ENCODE data around the gene FCGR3A. TPM values are rescaled to one million over a fixed set of nuclear protein-coding genes. Genes with fewer than 3 reads are reported as not detected.
"Not testable (repeated sequence)": the region's sequence is repeated elsewhere in the genome, so short reads cannot be mapped to it uniquely, and the experiment has no call there.

The FCGR3A gene
- total and polyA plus RNA-seq, 7 donors, result 1.8 to 11.4 (median 4.7) TPM

GRCh38 chr1:161556990-161557389 is 7.4 kb upstream of the FCGR3A start:
- H3K9me3 ChIP-seq; H3K36me3 ChIP-seq (ENCODE audit: insufficient read depth in 1 of 2, low read depth in 1 of 2); H3K4me3 ChIP-seq; H3K27ac ChIP-seq; H3K27me3 ChIP-seq (ENCODE audit: insufficient read depth in 3 of 3, low read length in 2 of 3); H3K4me1 ChIP-seq; intact Hi-C loops (cut with DNase I); ATAC-seq; DNase-seq: not testable (repeated sequence)
- 80 to 94% (median 83%) methylated on average over 1 to 2 of the region's 2 CpGs for WGBS, 3 donors

- H3K27me3 ChIP-seq (ENCODE audit: insufficient read depth in 3 of 3, low read length in 2 of 3); H3K4me3 ChIP-seq; H3K36me3 ChIP-seq (ENCODE audit: insufficient read depth in 1 of 2, low read depth in 1 of 2); H3K27ac ChIP-seq; H3K4me1 ChIP-seq; DNase-seq; H3K9me3 ChIP-seq; ATAC-seq; intact Hi-C loops (cut with DNase I): not testable (repeated sequence)
- 69 to 76% (median 76%) methylated on average over 3 of the region's 3 CpGs for WGBS, 3 donors
Observed at GRCh38 chr1:161556143-161556542, 6.5 kb upstream of the FCGR3A start.

- ATAC-seq, result peak in 1 of 4 donors; percentile 36
- H3K9me3 ChIP-seq; H3K4me1 ChIP-seq; H3K4me3 ChIP-seq; H3K27ac ChIP-seq; DNase-seq; H3K36me3 ChIP-seq (ENCODE audit: insufficient read depth in 1 of 2, low read depth in 1 of 2); intact Hi-C loops (cut with DNase I); H3K27me3 ChIP-seq (ENCODE audit: insufficient read depth in 3 of 3, low read length in 2 of 3): not testable (repeated sequence)
- 45 to 55% (median 46%) methylated on average over 1 of the region's 1 CpG for whole genome bisulfite sequencing, 3 donors
Observed at GRCh38 chr1:161554815-161555417, 5.3 kb upstream of the FCGR3A start.

- 87 to 93% (median 89%) methylated on average over 3 of the region's 3 CpGs for WGBS, 3 donors
- H3K27me3 ChIP-seq (ENCODE audit: insufficient read depth in 3 of 3, low read length in 2 of 3); H3K4me1 ChIP-seq; ATAC-seq; H3K4me3 ChIP-seq; H3K36me3 ChIP-seq (ENCODE audit: insufficient read depth in 1 of 2, low read depth in 1 of 2); DNase-seq; H3K27ac ChIP-seq; H3K9me3 ChIP-seq; intact Hi-C loops (cut with DNase I): not testable (repeated sequence)
Observed at GRCh38 chr1:161554340-161554739, 4.7 kb upstream of the FCGR3A start.

- ATAC-seq; DNase-seq; H3K9me3 ChIP-seq; H3K27ac ChIP-seq; intact Hi-C loops (cut with DNase I); H3K4me3 ChIP-seq; H3K4me1 ChIP-seq; H3K27me3 ChIP-seq (ENCODE audit: insufficient read depth in 3 of 3, low read length in 2 of 3); H3K36me3 ChIP-seq (ENCODE audit: insufficient read depth in 1 of 2, low read depth in 1 of 2): not testable (repeated sequence)
- whole genome bisulfite sequencing, 3 donors, result 74 to 90% (median 79%) methylated on average over 1 of the region's 2 CpGs
Observed at GRCh38 chr1:161553631-161554030, 4.0 kb upstream of the FCGR3A start.

GRCh38 chr1:161550942-161551341 is 1.3 kb upstream of the FCGR3A start:
- H3K4me1 ChIP-seq; DNase-seq; H3K4me3 ChIP-seq; H3K27ac ChIP-seq; H3K27me3 ChIP-seq (ENCODE audit: insufficient read depth in 3 of 3, low read length in 2 of 3); ATAC-seq; H3K36me3 ChIP-seq (ENCODE audit: insufficient read depth in 1 of 2, low read depth in 1 of 2); intact Hi-C loops (cut with DNase I); H3K9me3 ChIP-seq: not testable (repeated sequence)
- WGBS, 3 donors, result 76 to 81% (median 79%) methylated on average over 5 of the region's 5 CpGs

GRCh38 chr1:161548749-161549406 is 740 bp downstream of the FCGR3A start:
- 79 to 88% (median 81%) methylated on average over 1 of the region's 2 CpGs for WGBS, 3 donors
- intact Hi-C loops (cut with DNase I); ATAC-seq; H3K9me3 ChIP-seq; H3K36me3 ChIP-seq (ENCODE audit: insufficient read depth in 1 of 2, low read depth in 1 of 2); H3K4me3 ChIP-seq; H3K27ac ChIP-seq; H3K27me3 ChIP-seq (ENCODE audit: insufficient read depth in 3 of 3, low read length in 2 of 3); H3K4me1 ChIP-seq; DNase-seq: not testable (repeated sequence)

- 81 to 90% (median 89%) methylated on average over 8 of the region's 8 CpGs for WGBS, 3 donors
- H3K4me1 ChIP-seq; intact Hi-C loops (cut with DNase I); DNase-seq; H3K9me3 ChIP-seq; H3K36me3 ChIP-seq (ENCODE audit: insufficient read depth in 1 of 2, low read depth in 1 of 2); H3K27ac ChIP-seq; H3K4me3 ChIP-seq; ATAC-seq; H3K27me3 ChIP-seq (ENCODE audit: insufficient read depth in 3 of 3, low read length in 2 of 3): not testable (repeated sequence)
Observed at GRCh38 chr1:161547995-161548741, 1.4 kb downstream of the FCGR3A start.

- H3K9me3 ChIP-seq; H3K27ac ChIP-seq; DNase-seq; H3K4me3 ChIP-seq; intact Hi-C loops (cut with DNase I); H3K36me3 ChIP-seq (ENCODE audit: insufficient read depth in 1 of 2, low read depth in 1 of 2); ATAC-seq; H3K4me1 ChIP-seq: not testable (repeated sequence)
- WGBS, 3 donors, result 61 to 66% (median 61%) methylated on average over 10 of the region's 11 CpGs
- H3K27me3 ChIP-seq (ENCODE audit: insufficient read depth in 3 of 3, low read length in 2 of 3), result peaks cover 0 to 15% (median 0%) of the 10 kb centered on the region in 3 donors
Observed at GRCh38 chr1:161545005-161545731, 4.5 kb downstream of the FCGR3A start.

GRCh38 chr1:161543125-161543524 is 6.5 kb downstream of the FCGR3A start:
- H3K9me3 ChIP-seq; intact Hi-C loops (cut with DNase I); DNase-seq; H3K4me1 ChIP-seq; H3K4me3 ChIP-seq; H3K36me3 ChIP-seq (ENCODE audit: insufficient read depth in 1 of 2, low read depth in 1 of 2); H3K27ac ChIP-seq; ATAC-seq: not testable (repeated sequence)
- peaks cover 0 to 24% (median 3%) of the 10 kb centered on the region in 3 donors for H3K27me3 ChIP-seq (ENCODE audit: insufficient read depth in 3 of 3, low read length in 2 of 3)
- 87 to 100% (median 88%) methylated on average over 1 of the region's 1 CpG for WGBS, 3 donors
